Activated T-cell treated with anti-CD3 and anti-CD28 coated beads for 24 hours (primary cell): ENCODE results near the gene PLCD1.
"Not testable (repeated sequence)": the region's sequence is repeated elsewhere in the genome, so short reads cannot be mapped to it uniquely, and the experiment has no call there.

Source experiments
- DNase-seq: peaks from one replicate; pipeline ENCODE4 v3.0.0-alpha.2; 2020; ENCODE audit warnings: low read depth

Gene PLCD1

GRCh38 chr3:38036906-38037305 lies 7.5 kb upstream of the PLCD1 start:
- DNase-seq, result no peak

GRCh38 chr3:38036286-38036685 lies 6.8 kb upstream of the PLCD1 start:
- no peak for DNase-seq

- not testable (repeated sequence) for DNase-seq
These were observed 4.9 kb upstream of the PLCD1 start for GRCh38 chr3:38034335-38034734.

GRCh38 chr3:38033586-38033985 lies 4.1 kb upstream of the PLCD1 start:
- not testable (repeated sequence) for DNase-seq

GRCh38 chr3:38032328-38032865 lies 3.0 kb upstream of the PLCD1 start:
- no peak for DNase-seq

GRCh38 chr3:38031022-38031994 lies 1.9 kb upstream of the PLCD1 start:
- DNase-seq, result no peak

GRCh38 chr3:38030126-38031021 lies 932 bp upstream of the PLCD1 start:
- no peak for DNase-seq

- DNase-seq, result no peak
These were observed 651 bp downstream of the PLCD1 start for GRCh38 chr3:38028621-38029361.

- DNase-seq, result no peak
These were observed 1.7 kb downstream of the PLCD1 start for GRCh38 chr3:38027466-38028465.

- DNase-seq, result no peak
These were observed 2.6 kb downstream of the PLCD1 start for GRCh38 chr3:38026856-38027255.

GRCh38 chr3:38022896-38023709 lies 6.3 kb downstream of the PLCD1 start:
- no peak for DNase-seq

- no peak for DNase-seq
These were observed 7.1 kb downstream of the PLCD1 start for GRCh38 chr3:38022301-38022700.

- DNase-seq, result no peak
These were observed 8.2 kb downstream of the PLCD1 start for GRCh38 chr3:38021196-38021595.

- no peak for DNase-seq
These were observed 9.1 kb downstream of the PLCD1 start for GRCh38 chr3:38020342-38020726.

- DNase-seq, result no peak
These were observed 9.6 kb downstream of the PLCD1 start for GRCh38 chr3:38019658-38020341.

GRCh38 chr3:38018296-38019266 lies 10.9 kb downstream of the PLCD1 start:
- no peak for DNase-seq

- no peak for DNase-seq
These were observed 11.8 kb downstream of the PLCD1 start for GRCh38 chr3:38017445-38018295.
